GM20000 (cell line): ENCODE results near the gene NUPR1.
"Not testable (repeated sequence)": the region's sequence is repeated elsewhere in the genome, so short reads cannot be mapped to it uniquely, and the experiment has no call there.

Experiments
- DNase-seq: peaks from one replicate; pipeline ENCODE4 v3.0.0; 2012; ENCODE audit warnings: low spot score
- CTCF ChIP-seq: IDR thresholded peaks from 2 replicates; pipeline ENCODE4 v1.5.1; 2012; ENCODE audit warnings: mild to moderate bottlenecking, control low read depth; ENCODE audit errors: extremely low read depth, missing control alignments

Gene NUPR1

GRCh38 chr16:28531777-28532744, 6.7 kb downstream of the NUPR1 start:
- DNase-seq, result no peak

GRCh38 chr16:28529124-28529523, 9.7 kb downstream of the NUPR1 start:
- TF ChIP-seq CTCF, result no peak

More at GRCh38 chr16:28531777-28532744, 6.7 kb downstream of the NUPR1 start:
- no peak for TF ChIP-seq CTCF

GRCh38 chr16:28528463-28528867, 10.3 kb downstream of the NUPR1 start:
- no peak for TF ChIP-seq CTCF
- DNase-seq, result no peak

More at GRCh38 chr16:28529124-28529523, 9.7 kb downstream of the NUPR1 start:
- DNase-seq, result no peak

DNA sequence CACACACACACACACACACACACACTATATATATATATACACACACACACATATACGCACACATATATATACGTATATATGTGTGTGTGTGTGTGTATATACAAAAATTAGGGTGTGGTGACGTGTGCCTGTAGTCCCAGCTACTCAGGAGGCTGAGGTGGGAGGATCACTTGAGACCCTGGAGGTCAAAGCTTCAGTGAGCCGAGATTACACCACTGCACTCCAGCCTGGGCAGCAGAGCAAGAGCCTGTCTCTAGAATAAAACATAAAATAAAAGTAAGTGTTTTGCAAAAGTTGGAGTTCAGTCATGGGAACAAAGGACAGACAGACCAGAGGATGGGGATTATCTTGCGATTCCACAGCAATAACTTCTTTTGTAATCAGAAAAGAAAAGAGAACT, 10.8 kb downstream of the NUPR1 start:
- TF ChIP-seq CTCF, result no peak
- no peak for DNase-seq

DNA sequence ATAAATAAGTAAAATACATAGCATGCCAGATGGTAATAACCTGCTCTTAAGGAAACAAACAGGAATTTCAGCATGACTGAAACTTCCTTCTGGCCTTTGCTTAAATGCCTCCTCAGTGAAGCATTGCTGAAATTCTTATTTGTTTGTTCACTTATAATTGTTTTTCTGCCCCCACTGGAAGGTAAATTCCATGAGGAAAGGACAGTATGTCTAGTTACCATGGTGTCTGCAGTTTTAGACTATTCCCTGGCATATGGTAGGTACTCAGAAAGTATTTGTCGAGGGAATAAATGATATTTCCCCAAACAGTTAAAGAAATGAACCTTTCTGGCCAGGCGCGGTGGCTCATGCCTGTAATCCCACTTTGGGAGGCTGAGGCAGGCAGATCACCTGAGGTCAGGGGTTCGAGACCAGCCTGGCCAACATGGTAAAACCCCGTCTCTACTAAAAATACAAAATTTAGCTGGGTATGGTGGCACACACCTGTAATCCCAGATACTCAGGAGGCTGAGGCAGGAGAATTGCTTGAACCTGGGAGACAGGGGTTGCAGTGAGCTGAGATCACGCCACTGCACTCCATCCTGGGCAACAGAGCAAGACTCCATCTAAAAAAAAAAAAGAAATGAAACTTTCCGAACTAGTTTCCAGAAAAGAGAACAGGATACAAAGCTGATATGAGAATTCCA, 11.5 kb downstream of the NUPR1 start:
- not testable (repeated sequence) for DNase-seq

DNA sequence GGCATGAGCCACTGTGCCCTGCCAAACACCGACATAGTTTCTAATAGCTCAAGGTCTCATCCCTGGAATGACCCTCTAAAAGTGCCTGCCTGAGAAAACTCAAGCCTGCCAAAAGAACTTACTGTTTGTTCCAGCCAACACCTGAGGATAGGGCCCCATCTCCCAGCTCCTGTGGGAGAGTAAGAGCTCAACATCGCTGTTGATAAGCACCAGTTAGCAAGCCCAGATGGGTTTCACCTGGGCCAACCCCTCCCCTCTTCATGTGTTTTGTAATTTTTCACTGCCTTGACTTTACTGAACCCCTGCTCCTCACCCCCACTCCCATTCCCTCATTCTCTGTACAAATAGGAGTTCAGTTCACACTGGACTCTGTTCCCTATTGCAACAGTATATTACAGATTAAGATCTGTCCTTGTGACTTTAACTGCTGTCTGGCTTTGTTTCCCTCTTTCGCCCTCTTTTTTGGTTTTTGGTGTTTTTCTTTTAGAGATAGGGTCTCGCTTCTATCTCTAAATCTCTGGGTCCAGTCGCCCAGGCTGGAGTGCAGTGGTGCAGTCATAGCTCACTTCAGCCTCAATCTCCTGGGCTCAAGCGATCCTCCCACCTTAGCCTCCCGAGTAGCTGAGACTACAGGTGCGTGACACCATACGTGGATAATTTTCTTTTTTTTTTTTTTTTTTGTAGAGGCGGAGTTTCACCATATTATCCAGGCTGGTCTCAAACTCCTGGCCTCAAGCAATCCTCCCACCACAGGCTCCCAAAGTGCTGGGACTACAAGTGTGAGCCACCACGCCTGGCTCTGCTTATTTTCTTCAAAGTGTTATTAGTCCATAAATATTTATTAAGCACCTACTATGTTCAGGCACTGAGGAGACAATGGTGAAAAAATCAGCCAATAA, 12.3 kb downstream of the NUPR1 start:
- no peak for DNase-seq
- no peak for TF ChIP-seq CTCF

GRCh38 chr16:28524681-28525171, 14.0 kb downstream of the NUPR1 start:
- DNase-seq, result no peak
- TF ChIP-seq CTCF, result no peak
